Uterus (tissue), 4 donors: ENCODE measurements around the gene SERPIND1. TPM values are rescaled to one million over a fixed set of nuclear protein-coding genes. Genes with fewer than 3 reads are reported as not detected.
A peak's percentile ranks its signal among the peaks of the same experiment; 100 is the strongest.

Source experiments
- DNase-seq, 2 donors: peaks; one replicate each; pipeline ENCODE4 v3.0.0-alpha.2; 2019 to 2020
- H3K27ac ChIP-seq, 2 donors: fragments of 200-600 bp; sonication (generic); 1 replicate in 1 of 2; 2 replicates in 1 of 2; pipeline ENCODE4 v1.5.1; 2016 to 2018
- H3K27me3 ChIP-seq, 2 donors: fragments of 200-600 bp; sonication (generic); one replicate each; pipeline ENCODE4 v1.5.1; 2018 to 2019; ENCODE audit warnings: control low read depth in 1 of 2
- H3K36me3 ChIP-seq, 2 donors: fragments of 200-600 bp; sonication (generic); one replicate each; pipeline ENCODE4 v1.5.1; 2019; ENCODE audit warnings: control low read depth in 1 of 2
- H3K4me1 ChIP-seq, 2 donors: fragments of 200-600 bp; sonication (generic); one replicate each; pipeline ENCODE4 v1.5.1; 2018 to 2019; ENCODE audit warnings: control low read depth in 1 of 2
- H3K4me3 ChIP-seq, 2 donors: fragments of 200-600 bp; sonication (generic); 1 replicate in 1 of 2; 2 replicates in 1 of 2; pipeline ENCODE4 v1.5.1; 2018 to 2019; ENCODE audit warnings: mild to moderate bottlenecking in 1 of 2
- H3K9me3 ChIP-seq, 2 donors: fragments of 200-600 bp; sonication (generic); one replicate each; pipeline ENCODE4 v1.5.1; 2019; ENCODE audit warnings: control low read depth in 1 of 2
- POLR2A ChIP-seq, 2 donors: fragments of 450-650 bp; IDR thresholded peaks; one replicate each; pipeline ENCODE4 v1.6.1; 2016; ENCODE audit warnings: antibody characterized with exemption in 2 of 2, mild to moderate bottlenecking in 1 of 2, moderate library complexity in 1 of 2
- intact Hi-C: fragments of 100-400 bp; cut with DNase I; formaldehyde crosslinking; loops from one replicate; pipeline ENCODE4 v1.15.1; 2023; ENCODE audit warnings: low total_unique reads
- total RNA-seq, 4 donors: library from RNA; depleted of rRNA in 3 of 4; stranded (reverse); fragments of >200 nt in 3 of 4; gene quantifications; one replicate each; pipeline versions ENCODE4 v1.1.0 to v1.2.4, GENCODE V29; 2014 to 2023
- TF ChIP-seq, protein P1 (sequence below), 4 experiments: fragments of 200-600 bp in 2 of 4; fragments of 450-650 bp in 2 of 4; sonication (generic) in 2 of 4; IDR thresholded peaks; one replicate each; pipeline ENCODE4 v1.5.1; 2016 to 2019; ENCODE audit warnings: antibody characterized with exemption in 4 of 4, mild to moderate bottlenecking in 2 of 4, moderate library complexity in 1 of 4
- donor health status: DM: yes; HTN: yes; CAD: no.

SERPIND1 gene
- total RNA-seq, 4 donors from 2014 or later: 1.0 to 4.5 TPM; not detected in 2

DNA sequence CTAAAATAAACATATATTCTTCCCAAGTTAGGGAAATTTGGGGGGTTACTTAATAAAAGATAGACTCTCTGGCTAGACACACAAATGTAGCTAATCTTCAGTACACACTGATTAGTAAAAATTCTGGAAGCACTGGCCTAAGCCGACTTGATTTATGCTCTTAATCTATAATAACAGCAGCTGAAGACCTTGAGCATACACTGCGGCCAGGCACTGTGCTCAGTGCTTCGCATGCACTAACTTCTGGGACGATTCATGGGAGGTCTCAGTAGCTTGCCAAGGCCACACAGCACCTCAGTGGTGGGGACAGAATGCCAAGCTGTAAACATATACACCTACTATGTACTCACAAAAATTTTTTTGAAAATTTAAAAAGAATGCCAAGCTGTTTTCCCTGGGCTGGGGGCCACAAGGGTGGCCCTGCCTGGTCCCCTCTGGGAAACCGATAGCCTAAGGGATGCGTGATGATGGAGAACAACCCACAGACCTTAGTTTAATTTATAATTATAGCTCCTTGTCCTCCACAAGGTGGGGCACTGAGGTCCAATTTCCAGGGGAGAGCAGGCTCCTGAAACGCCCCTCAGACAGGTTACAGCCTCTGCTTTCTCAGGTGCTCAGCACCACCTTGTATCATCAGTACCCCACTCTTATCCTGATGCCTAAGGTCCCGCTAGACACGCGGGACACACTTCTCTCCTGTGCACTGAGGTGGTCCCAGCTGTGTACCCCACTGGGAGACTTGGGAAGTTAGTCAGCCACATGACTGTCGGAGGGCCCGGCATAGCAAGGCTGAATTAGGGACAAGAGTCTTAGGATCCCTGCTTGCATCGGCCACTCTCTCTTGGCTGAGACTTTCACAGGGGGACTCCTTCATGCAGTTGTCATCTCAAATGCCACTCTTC, 20.1 kb downstream of the SERPIND1 start:
- Histone ChIP-seq H3K36me3 (no peaks in the 10 kb centered on the region), H3K27ac (peak overlapping the region; percentile 41 to 65), H3K9me3 (no peaks in the 10 kb centered on the region), H3K4me3 (no peak overlapping the region), H3K4me1 (no peaks in the 10 kb centered on the region), H3K27me3 (no peaks in the 10 kb centered on the region)
- intact Hi-C loops: no loop called here
- no peak for TF ChIP-seq POLR2A (IDR thresholded peaks at IDR 0.05)
- TF ChIP-seq, protein P1, sequence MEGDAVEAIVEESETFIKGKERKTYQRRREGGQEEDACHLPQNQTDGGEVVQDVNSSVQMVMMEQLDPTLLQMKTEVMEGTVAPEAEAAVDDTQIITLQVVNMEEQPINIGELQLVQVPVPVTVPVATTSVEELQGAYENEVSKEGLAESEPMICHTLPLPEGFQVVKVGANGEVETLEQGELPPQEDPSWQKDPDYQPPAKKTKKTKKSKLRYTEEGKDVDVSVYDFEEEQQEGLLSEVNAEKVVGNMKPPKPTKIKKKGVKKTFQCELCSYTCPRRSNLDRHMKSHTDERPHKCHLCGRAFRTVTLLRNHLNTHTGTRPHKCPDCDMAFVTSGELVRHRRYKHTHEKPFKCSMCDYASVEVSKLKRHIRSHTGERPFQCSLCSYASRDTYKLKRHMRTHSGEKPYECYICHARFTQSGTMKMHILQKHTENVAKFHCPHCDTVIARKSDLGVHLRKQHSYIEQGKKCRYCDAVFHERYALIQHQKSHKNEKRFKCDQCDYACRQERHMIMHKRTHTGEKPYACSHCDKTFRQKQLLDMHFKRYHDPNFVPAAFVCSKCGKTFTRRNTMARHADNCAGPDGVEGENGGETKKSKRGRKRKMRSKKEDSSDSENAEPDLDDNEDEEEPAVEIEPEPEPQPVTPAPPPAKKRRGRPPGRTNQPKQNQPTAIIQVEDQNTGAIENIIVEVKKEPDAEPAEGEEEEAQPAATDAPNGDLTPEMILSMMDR (IDR thresholded peaks at IDR 0.05): no peak
- no peak for DNase-seq

DNA sequence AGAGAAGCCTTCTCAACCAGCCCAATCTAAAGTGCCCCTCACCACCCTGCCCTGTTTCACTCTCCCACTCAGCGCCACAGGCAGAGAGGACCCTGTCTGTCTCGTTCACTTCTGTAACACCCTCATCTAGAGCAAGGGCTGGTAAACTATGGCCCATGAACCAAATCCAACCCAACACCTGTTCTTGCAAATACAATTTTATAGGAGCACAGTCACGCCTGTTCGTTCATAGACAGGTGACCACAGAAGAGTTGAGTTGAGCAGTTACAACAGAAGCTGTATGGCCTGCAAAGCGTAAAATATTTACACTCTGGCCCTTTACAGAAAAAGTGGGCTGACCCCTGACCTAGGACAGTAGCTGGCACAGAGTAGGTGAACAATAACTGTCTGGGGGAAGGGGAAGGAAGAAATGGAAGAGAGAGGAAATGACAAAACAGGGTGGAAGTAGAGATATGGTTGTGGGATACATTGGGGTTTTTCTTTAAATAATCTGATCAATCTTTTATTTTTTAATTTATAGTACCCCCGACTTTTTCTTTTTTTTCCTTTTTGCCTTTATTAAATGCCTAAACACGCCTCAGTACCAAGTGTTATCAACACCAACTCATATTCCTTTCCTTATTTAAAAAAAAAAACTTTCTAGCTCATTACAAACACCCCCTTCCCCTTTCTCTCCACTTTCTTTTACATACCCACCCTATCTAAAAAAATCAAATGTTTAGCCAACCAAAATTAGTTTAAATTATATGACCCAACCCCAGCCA, 20.9 kb downstream of the SERPIND1 start:
- no peak for DNase-seq
- Histone ChIP-seq H3K9me3 (no peaks in the 10 kb centered on the region), H3K27me3 (no peaks in the 10 kb centered on the region), H3K4me1 (no peaks in the 10 kb centered on the region), H3K27ac (no peak overlapping the region), H3K4me3 (no peak overlapping the region), H3K36me3 (no peaks in the 10 kb centered on the region)
- intact Hi-C loops: no loop called here
- TF ChIP-seq POLR2A (IDR thresholded peaks at IDR 0.05): no peak
- TF ChIP-seq, protein P1 (IDR thresholded peaks at IDR 0.05): no peak

DNA sequence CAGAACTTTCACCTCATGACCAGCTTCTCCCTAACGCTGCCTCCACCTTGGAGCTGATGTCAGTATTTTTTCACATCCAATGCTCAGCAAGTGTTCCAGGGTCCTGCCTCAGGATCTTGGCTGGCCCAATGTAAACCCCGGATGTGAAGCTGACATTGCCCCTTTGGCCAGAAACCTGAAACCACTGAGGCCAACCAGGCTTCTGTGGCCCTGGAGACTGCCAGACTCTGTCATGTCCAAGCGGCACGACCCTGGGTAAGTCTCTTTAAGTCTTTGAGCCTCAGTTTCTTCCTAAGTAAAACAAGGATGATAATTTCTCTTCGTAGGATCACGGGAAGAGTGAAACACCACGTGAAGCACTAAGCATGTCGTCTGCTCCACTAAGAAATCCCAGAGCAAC, 22.8 kb downstream of the SERPIND1 start:
- Histone ChIP-seq H3K27ac (no peak overlapping the region), H3K9me3 (no peaks in the 10 kb centered on the region), H3K36me3 (no peaks in the 10 kb centered on the region), H3K27me3 (no peaks in the 10 kb centered on the region), H3K4me3 (no peak overlapping the region), H3K4me1 (no peaks in the 10 kb centered on the region)
- no peak for DNase-seq
- intact Hi-C loops: no loop called here
- TF ChIP-seq POLR2A (IDR thresholded peaks at IDR 0.05): no peak
- TF ChIP-seq, protein P1 (IDR thresholded peaks at IDR 0.05): no peak

DNA sequence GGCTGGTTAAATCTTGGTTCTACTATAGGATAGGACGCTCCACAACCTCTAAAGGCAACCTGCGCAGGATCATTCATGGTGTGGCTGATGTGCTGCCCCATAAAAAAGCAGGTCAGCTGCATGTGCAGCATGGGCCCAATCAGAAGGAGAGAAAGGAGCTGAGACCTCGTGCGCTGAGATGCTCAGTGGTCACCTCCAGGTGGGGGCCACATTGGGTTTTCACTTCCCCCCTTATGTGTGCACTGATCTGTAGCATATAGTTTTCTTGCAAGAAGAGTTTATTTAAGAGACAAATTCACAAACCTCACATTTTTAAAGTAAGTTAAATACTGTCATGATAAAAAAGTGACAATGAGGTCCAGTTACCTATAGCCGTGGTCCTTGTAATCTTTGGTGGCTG, 24.3 kb downstream of the SERPIND1 start:
- Histone ChIP-seq H3K36me3 (no peaks in the 10 kb centered on the region), H3K9me3 (no peaks in the 10 kb centered on the region), H3K4me1 (no peaks in the 10 kb centered on the region), H3K27me3 (no peaks in the 10 kb centered on the region), H3K4me3 (no peak overlapping the region), H3K27ac (no peak overlapping the region)
- intact Hi-C loops: no loop called here
- DNase-seq: no peak
- TF ChIP-seq, protein P1 (IDR thresholded peaks at IDR 0.05): no peak
- TF ChIP-seq POLR2A (IDR thresholded peaks at IDR 0.05): no peak

DNA sequence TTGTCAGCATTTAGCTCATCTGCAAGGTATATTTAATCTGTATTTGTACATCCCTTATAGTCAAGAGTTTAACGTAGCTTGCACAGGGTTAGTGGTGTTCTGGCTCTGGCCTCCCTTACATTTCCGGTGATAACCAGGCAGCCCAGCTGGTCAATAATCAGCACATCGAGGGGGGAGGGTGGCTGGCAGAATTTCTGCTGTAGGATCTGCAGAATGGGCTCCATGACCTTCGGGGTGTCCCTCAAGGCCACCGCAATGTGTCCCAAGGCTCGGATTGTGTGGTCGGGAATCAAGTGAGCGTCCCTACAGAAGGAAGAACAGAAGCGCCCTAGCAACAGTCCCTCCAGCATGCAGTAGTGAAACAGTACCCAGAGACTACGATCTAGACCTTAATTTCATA, 25.1 kb downstream of the SERPIND1 start:
- no peaks in the 10 kb centered on the region for H3K36me3 ChIP-seq
- no peak for TF ChIP-seq POLR2A (IDR thresholded peaks at IDR 0.05)
- TF ChIP-seq, protein P1 (IDR thresholded peaks at IDR 0.05): no peak
- H3K9me3 ChIP-seq: no peaks in the 10 kb centered on the region
- intact Hi-C loops: no loop called here
- no peak overlapping the region for H3K27ac ChIP-seq
- DNase-seq: no peak
- H3K27me3 ChIP-seq: no peaks in the 10 kb centered on the region
- no peak overlapping the region for H3K4me3 ChIP-seq
- H3K4me1 ChIP-seq: no peaks in the 10 kb centered on the region
